Measurements from ENCODE around the gene OR51B4. TPM values are rescaled to one million over a fixed set of nuclear protein-coding genes. Genes with fewer than 3 reads are reported as not detected.

Gene OR51B4
- total RNA-seq, 1 donor from 2014 or later = not detected

DNA sequence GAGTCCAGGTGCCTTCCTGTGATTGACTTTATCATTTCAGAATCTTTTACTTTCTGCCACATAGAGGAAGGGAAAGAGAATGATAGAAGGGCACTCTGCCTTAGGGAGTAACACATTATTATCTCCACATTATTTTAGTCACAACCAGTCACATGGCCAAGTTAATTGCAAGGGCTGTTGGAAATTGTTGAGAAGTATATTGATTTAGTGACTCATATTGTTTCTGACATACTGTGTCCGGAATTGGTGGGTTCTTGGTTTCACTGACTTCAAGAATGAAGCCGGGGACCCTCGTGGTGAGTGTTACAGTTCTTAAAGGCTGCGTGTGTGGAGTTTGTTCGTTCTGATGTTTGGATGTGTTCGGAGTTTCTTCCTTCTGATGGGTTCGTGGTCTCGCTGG lies 8.7 kb downstream of the OR51B4 start:
- TF ChIP-seq, protein P1, sequence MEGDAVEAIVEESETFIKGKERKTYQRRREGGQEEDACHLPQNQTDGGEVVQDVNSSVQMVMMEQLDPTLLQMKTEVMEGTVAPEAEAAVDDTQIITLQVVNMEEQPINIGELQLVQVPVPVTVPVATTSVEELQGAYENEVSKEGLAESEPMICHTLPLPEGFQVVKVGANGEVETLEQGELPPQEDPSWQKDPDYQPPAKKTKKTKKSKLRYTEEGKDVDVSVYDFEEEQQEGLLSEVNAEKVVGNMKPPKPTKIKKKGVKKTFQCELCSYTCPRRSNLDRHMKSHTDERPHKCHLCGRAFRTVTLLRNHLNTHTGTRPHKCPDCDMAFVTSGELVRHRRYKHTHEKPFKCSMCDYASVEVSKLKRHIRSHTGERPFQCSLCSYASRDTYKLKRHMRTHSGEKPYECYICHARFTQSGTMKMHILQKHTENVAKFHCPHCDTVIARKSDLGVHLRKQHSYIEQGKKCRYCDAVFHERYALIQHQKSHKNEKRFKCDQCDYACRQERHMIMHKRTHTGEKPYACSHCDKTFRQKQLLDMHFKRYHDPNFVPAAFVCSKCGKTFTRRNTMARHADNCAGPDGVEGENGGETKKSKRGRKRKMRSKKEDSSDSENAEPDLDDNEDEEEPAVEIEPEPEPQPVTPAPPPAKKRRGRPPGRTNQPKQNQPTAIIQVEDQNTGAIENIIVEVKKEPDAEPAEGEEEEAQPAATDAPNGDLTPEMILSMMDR (IDR thresholded peaks at IDR 0.05) = no peak
- H3K4me3 Mint-ChIP-seq (ENCODE audit: unreplicated experiment) = no peak overlapping the region
- H3K27me3 Mint-ChIP-seq (ENCODE audit: unreplicated experiment) = peaks cover 19% of the 10 kb centered on the region
- DNase-seq (ENCODE audit: extremely low spot score, unreplicated experiment) = no peak
- no peak overlapping the region for H3K27ac Mint-ChIP-seq (ENCODE audit: unreplicated experiment)
- peaks cover 6% of the 10 kb centered on the region for H3K4me1 Mint-ChIP-seq (ENCODE audit: unreplicated experiment)
- H3K36me3 Mint-ChIP-seq (ENCODE audit: unreplicated experiment) = no peaks in the 10 kb centered on the region
- no peaks in the 10 kb centered on the region for H3K9me3 Mint-ChIP-seq (ENCODE audit: unreplicated experiment)

DNA sequence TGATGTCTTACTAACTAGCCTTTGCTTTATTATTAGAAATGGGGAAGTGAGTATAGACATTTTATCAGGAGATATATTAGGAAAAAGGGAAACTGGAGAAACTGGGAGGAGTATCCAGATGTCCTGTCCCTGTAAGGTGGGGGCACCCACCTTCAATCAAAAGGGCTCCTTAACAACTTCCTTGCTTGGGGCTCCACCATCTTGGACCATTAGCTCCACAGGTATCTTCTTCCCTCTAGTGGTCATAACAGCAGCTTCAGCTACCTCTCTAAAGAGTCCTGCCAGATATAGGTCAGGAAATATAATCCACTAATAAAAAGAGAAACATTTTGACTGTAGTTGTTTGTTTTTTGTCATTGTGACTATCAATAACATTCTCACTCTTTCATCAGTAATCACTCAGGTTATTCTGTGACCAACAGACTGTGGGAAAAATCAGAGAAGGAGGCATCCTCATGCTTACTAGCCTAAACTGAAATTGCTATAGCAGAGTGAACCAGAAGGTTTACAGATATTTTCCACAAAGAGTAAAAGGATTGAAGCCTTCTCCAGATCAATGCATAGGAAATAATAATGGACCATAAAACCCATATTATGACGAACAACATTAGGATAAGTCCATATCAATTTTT lies 10.4 kb downstream of the OR51B4 start:
- DNase-seq (ENCODE audit: extremely low spot score, unreplicated experiment) = no peak
- Mint-ChIP-seq H3K4me1 (ENCODE audit: unreplicated experiment) (peaks cover 6% of the 10 kb centered on the region), H3K27me3 (ENCODE audit: unreplicated experiment) (peaks cover 6% of the 10 kb centered on the region), H3K36me3 (ENCODE audit: unreplicated experiment) (no peaks in the 10 kb centered on the region), H3K9me3 (ENCODE audit: unreplicated experiment) (no peaks in the 10 kb centered on the region), H3K4me3 (ENCODE audit: unreplicated experiment) (no peak overlapping the region), H3K27ac (ENCODE audit: unreplicated experiment) (no peak overlapping the region)
- TF ChIP-seq, protein P1 (IDR thresholded peaks at IDR 0.05) = peak; percentile 58

DNA sequence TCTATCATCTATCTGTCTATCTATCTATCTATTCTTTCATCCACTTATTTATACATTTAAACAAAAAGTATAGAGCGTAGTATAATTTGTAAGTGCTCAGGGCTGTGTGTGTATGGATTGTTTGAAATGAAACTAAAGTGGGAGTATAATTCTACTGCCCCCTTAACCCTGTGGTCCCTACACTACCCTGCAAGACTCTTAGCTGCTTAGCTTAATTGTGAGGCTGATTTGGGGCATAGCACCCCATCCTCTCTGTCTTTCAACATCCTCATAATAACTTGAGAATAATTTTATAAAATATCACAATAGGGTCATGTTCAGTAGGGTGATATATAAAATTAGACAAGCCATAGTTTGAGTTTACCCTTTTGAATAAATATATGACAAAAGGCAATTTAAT lies 11.6 kb downstream of the OR51B4 start:
- peaks cover 6% of the 10 kb centered on the region for H3K4me1 Mint-ChIP-seq (ENCODE audit: unreplicated experiment)
- H3K9me3 Mint-ChIP-seq (ENCODE audit: unreplicated experiment) = no peaks in the 10 kb centered on the region
- H3K36me3 Mint-ChIP-seq (ENCODE audit: unreplicated experiment) = no peaks in the 10 kb centered on the region
- no peak for DNase-seq (ENCODE audit: extremely low spot score, unreplicated experiment)
- H3K4me3 Mint-ChIP-seq (ENCODE audit: unreplicated experiment) = no peak overlapping the region
- TF ChIP-seq, protein P1 (IDR thresholded peaks at IDR 0.05) = no peak
- no peaks in the 10 kb centered on the region for H3K27me3 Mint-ChIP-seq (ENCODE audit: unreplicated experiment)
- H3K27ac Mint-ChIP-seq (ENCODE audit: unreplicated experiment) = no peak overlapping the region

DNA sequence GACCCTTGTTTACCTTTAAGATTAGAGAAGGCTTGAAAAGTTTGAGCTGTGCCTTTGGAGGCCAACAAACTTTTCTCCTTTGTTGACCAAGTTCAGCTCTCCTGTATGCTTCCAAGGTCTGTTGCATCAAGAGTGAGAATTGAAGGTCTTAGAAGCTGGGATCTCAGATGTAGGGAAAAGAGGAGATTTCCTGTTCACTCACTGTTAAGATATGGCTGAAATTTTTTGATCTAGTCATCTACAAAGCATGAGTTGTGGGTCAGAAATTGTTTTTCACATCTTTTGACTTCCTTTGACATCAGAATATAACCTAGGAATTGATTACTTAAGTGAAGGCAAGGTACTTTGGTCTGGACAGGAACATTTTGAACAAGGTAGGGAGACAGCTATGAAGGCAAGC lies 12.1 kb downstream of the OR51B4 start:
- no peaks in the 10 kb centered on the region for H3K27me3 Mint-ChIP-seq (ENCODE audit: unreplicated experiment)
- H3K4me3 Mint-ChIP-seq (ENCODE audit: unreplicated experiment) = no peak overlapping the region
- TF ChIP-seq, protein P1 (IDR thresholded peaks at IDR 0.05) = no peak
- H3K9me3 Mint-ChIP-seq (ENCODE audit: unreplicated experiment) = no peaks in the 10 kb centered on the region
- H3K27ac Mint-ChIP-seq (ENCODE audit: unreplicated experiment) = no peak overlapping the region
- no peaks in the 10 kb centered on the region for H3K36me3 Mint-ChIP-seq (ENCODE audit: unreplicated experiment)
- DNase-seq (ENCODE audit: extremely low spot score, unreplicated experiment) = no peak
- peaks cover 6% of the 10 kb centered on the region for H3K4me1 Mint-ChIP-seq (ENCODE audit: unreplicated experiment)

DNA sequence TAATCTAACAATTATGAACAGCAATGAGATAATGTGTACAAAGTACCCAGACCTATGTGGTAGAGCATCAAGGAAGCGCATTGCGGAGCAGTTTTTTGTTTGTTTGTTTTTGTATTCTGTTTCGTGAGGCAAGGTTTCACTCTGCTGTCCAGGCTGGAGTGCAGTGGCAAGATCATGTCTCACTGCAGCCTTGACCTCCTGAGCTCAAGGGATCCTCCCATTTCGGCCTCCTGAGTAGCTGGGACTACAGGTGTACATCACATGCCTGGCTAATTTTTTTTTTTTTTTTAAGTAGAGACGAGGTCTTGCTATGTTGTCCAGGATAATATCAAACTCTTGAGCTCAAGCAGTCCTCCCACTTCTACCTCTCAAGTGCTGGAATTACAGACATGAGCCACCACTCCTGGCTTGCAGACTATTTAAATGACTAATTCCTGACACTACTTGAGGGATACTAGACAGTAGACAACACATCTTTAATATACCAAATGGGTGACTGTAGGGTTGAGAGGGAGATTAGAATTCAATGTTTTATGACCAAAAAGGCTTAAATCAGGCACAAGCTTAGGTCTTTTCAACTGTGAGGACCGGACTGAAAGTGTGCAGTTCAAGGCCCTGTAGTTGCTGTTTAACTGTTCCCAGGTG lies 12.7 kb downstream of the OR51B4 start:
- Mint-ChIP-seq H3K27ac (ENCODE audit: unreplicated experiment) (no peak overlapping the region), H3K4me1 (ENCODE audit: unreplicated experiment) (peaks cover 6% of the 10 kb centered on the region)

More for the DNA sequence above, 12.7 kb downstream of the OR51B4 start:
- TF ChIP-seq, protein P1 (IDR thresholded peaks at IDR 0.05) = no peak
- Mint-ChIP-seq H3K9me3 (ENCODE audit: unreplicated experiment) (no peaks in the 10 kb centered on the region), H3K4me3 (ENCODE audit: unreplicated experiment) (no peak overlapping the region), H3K27me3 (ENCODE audit: unreplicated experiment) (no peaks in the 10 kb centered on the region), H3K36me3 (ENCODE audit: unreplicated experiment) (no peaks in the 10 kb centered on the region)
- no peak for DNase-seq (ENCODE audit: extremely low spot score, unreplicated experiment)

Data from osteocyte (in vitro differentiated cells).